Measurements from ENCODE around the gene TGM1.
A peak's percentile ranks its signal among the peaks of the same experiment; 100 is the strongest.

The TGM1 gene

DNA sequence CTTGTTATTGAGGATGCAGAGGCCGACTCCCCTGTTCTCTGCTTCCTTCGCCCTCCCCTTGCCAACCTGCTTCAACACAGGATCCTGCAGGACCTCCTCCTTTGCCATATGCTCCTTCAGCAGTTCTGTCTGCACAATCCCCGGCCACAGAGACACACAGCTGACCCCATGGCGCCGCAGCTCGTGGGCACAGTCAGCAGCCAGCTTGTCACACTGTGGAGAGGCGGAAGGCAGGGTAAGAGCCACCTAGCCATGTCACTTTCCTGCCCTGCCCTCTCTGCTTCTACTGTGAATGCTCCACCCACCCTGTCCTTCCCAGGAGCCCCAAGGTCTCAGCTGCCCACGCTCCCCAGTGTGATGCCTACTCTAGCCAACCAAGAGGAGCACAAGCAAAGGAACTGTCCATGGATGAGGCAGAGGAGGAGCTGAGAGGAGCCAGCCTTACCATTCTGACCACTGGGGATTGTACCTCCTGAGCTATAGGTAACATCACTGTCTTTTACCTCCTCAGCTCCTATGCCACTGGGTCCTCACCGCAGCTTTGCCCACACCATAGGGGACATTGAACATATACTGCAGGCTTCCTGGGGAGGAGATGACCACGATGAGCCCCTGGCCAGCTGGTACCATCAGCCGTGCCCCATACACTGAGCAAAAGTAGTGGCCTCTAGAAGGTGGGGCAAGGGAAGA lies 29.3 kb upstream of the TGM1 start:
- DNase-seq: no peak

GRCh38 chr14:24291446-24292117 lies 28.6 kb upstream of the TGM1 start:
- DNase-seq: no peak

DNA sequence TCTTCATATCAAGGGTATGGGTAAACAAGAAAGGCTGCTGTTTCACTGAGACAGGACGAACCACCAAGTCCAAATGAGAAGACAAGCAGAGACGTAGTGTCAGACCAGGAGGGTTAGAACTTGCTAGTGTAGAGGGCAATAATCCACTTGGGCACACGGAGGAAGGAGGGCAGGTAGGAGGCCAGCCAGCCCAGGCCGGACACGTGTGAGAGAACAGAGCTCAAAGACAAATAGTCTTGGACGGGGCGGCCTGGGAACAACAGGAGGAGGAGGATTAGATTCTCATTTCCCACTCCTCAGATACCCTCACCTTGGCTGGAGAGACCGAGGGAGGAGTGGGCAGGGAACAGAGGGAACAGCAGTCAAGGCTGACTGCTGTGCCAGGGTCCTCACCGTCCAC lies 27.8 kb upstream of the TGM1 start:
- no peak for DNase-seq

DNA sequence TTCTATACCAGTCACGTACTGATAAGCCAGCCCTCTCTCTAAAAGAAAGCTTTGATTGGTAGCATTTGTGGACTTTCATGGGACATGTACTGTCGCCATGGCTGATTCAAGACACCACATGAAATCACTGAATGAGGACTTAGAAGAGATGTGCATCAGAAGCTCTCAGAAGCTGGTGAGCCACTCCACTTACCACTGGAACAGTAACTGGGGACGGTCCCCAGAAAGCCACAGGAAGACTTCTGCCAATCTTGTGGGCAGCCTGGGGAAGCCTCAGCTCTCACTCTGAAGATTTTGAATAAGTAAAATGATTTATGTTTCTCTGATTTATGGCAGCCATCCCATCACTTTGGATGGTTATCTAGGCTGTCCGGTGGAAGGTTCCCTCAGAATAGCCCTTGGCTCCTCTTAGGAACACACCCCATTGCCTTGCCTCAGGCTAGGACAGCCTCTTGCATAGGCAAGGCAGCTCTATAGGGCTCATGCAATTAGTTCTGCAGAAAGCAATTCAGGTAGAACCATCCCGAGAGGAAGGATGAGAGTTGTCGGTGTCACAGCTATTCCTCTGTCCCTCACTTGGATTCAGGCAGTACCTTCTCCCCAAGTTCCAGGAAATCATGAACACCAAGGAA lies 26.8 kb upstream of the TGM1 start:
- no peak for DNase-seq

DNA sequence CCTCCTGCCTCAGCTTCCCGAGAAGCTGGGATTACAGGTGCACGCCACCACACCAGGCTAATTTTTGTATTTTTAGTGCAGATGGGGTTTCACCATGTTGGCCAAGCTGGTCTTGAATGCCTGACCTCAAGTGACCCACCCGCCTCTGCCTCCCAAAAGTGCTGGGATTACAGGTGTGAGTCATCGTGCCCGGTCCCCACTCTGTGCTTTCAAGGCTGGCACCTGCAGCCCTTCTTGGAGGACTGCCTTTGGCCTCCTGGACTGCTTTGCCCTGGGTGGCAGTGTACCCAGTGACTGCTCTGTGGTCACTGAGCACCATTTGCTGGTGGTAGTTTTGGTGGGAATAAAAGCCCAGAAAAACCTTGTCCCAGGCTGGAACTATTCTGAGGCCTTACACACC lies 24.0 kb upstream of the TGM1 start:
- no peak for DNase-seq

DNA sequence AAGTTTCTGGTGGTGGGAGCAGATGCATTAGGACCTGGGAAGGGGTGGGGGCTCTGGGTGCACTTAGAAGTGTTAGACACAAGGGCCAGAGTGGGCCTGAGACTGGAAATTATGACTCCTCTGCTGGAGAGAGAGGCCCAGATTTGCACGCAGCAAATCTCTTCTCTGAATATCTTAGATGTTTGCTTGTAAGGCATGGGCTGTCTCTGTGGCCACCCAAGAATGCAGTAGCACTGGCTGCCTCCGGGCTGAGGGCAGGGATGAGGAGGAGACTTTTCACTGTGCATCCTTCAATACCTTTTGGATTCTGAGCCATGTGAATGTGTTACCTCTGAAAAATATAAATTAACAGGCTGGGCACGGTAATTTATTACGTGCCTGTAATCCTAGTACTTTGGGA lies 22.4 kb upstream of the TGM1 start:
- no peak for DNase-seq

DNA sequence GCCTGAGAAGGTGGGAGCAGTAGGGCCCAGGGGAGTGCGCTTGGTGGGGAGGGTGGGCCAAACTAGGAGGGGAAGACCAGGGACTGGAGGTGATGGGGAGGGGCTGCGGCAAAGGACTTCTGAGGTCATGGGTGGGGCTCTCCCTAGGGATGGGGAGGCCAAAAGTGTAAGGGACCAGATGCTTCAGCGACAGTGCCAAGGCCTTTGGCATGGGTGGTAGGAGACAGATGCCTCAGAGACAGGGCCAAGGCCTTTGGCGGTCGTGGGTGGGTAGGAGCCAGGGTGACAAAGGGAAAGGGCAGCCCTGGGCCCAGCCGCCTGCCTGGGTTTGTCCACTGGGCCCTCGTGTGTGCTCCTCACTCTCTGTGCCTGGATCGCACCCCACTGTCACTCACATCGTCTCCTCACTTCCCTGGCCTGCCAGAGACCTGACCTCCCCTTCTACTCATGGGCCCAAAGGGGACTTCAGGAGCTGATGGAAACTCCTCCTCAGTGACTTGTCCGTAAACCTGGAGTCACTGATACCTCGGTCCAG lies 21.6 kb upstream of the TGM1 start:
- DNase-seq: no peak

DNA sequence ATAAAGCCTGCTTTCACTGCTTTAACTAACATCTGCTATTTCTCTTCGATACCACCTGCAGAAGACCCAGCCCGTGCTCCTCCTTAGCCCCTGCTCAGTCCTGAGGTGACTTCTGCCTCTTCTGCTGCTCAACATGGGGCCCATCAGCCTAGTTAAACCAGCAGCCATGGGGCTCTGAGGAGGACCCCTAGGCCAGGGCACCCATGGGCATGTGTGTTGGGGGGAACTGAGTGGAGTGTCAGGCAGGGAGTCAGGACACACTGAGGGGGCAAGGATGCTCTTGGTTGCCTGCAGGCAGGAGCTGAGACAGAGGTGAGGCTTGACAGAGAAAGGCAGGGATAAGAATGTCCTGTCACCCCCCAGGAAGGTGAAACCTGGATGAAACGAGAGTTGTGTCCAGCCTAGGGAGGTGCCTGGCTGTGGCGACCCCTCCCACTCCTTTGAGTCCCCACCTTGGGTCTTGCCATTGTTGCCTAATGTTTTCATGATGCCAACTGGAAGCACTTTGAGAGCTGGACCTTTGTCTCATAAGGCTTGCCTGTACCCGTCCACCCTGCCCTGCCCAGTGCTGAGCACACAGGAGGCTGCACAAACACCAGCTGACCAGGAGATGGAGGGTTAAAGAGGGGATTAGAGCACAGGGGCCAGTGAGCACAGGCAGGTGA lies 21.0 kb upstream of the TGM1 start:
- DNase-seq: no peak

GRCh38 chr14:24282736-24283135 lies 19.8 kb upstream of the TGM1 start:
- no peak for DNase-seq

DNA sequence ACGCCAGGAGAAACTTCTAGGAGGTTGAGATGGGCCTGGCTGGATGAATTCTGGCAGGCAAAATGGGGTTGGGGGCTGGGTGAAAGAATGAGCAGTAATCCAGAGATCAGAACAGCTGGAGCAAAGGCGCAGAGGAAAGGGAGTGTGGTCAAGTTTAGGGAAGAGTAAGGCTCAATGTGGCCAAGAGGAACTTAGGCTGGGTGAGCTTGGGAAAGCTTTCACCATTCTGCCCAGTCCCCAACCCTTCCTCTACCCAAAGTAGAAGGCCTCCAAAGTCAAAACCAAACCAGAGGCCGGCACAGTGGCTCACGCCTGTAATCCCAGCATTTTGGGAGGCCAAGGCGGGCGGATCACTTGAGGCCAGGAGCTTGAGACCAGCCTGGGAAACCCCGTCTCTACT lies 18.7 kb upstream of the TGM1 start:
- DNase-seq: no peak

DNA sequence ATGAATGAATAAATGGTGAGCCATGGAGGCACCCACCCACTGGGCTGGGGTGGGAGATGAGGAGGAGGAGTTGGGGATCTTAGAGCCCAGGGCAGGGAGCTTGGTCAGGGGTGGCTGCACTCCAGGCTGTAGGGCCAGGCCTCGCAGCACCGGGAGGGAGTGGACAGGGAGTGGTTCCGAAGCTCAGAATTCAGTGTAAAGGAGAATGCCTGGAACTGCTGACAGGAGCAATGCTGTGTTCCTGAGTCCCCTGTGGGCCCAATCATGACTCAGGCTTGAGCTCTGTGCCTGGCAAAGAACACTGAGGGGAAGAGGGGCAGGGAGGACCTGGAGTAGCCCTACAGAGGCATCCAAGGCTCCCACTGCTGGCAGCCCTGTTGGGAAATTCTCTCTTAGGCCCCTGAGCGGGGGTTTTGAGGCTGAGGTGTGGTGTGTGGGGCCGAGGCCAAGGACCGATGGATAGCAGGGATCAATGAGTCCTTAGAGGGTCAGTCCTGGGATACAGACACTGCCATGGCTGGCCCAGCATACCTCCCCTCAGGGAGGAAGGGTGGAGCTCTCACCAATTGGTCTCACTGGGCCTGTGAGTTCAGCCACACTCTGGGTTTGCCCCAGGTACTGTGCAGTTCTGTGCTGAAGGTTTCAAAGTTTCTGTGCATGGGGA lies 18.0 kb upstream of the TGM1 start:
- DNase-seq: no peak

GRCh38 chr14:24279301-24280186 lies 16.6 kb upstream of the TGM1 start:
- DNase-seq: peak in 8 of 14 donors; percentile 21 to 48 (median 36)

DNA sequence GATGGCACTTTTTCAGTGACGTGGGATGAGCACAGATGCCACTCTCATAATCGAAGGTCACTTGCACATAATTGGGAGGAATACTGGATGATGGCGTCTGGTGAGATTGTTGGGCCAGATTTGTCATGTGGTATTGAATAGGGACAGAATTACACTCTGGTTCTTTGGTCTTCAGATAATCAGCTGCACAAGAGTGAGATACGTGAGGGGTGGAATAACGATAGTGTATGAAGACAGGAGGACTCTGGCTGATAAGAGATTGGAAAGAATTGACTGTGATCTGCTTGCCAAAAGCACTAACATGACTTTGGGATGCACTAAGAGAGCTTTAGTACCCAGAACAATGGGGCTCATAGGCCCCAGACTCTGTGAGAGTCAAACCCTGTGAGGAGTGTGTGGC lies 15.4 kb upstream of the TGM1 start:
- DNase-seq: no peak

- peak in 9 of 14 donors; percentile 8 to 50 (median 22) for DNase-seq
Measured at GRCh38 chr14:24277606-24278321, 14.8 kb upstream of the TGM1 start.

- no peak for DNase-seq
Measured at GRCh38 chr14:24277071-24277470, 14.1 kb upstream of the TGM1 start.

DNA sequence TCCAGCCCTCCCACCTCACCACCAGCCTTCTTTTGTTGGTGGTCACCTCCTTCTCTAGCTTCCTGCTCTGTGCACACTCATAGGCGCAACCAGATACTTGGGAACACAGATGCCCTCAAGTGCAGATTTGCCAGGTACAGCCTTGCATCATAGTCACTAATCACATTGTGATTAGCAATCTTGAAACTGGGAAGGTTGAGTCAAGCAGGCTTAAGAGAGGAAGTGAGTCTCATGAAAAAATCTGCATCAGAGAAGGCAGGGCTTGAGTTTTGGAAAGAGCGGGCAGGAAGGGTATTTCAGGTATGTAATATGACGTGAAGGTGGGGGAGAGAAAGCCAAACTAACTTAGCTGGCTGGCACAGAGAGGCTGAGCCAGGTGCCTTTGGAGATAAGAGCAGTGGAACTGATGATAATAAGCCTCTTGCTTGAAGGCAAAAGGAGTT lies 11.1 kb upstream of the TGM1 start:
- DNase-seq: peak in 4 of 14 donors; percentile 8 to 23 (median 13)

- DNase-seq: no peak
Measured at GRCh38 chr14:24273422-24273998, 10.5 kb upstream of the TGM1 start.

DNA sequence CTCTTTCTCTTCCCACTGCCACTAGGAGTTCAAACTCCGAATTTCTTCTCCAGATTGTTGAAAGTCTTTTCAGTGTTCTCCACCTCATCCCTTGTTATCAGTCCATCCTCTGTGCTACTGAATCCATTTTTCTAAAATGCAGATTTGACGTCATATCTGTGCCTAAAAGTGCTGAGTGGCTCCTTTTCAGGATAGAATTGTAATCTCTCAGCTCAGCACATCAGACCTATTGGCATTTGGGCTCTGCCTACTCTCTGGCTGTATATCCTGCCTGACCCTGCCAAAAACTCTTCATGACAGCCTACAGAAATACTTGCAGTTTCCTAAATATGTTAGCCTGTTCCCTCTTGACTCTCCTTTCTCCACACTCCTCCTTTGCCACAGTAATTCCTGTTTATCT lies 9.5 kb upstream of the TGM1 start:
- no peak for DNase-seq

DNA sequence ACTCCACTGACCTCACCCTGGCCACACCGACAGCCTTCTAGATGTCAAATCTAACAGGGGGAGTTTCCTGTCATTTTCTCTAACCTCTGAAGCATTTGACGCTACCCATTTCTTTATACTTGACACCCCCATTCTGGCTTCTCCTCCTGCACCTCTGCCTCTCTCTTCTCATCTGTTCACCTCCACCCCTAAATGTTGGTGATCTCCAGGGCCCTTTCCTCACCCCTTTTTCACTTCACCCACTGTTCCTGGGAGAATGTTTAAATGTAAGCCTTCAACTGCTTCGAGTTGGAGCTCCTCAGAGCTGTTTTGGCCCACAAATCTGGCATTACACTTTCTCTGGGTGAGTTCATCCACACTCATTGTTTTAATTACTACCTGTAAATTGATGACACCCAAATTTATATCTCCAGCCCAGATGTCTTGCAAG lies 8.9 kb upstream of the TGM1 start:
- DNase-seq: no peak

- peak in 12 of 14 donors; percentile 49 to 84 (median 72) for DNase-seq
Measured at GRCh38 chr14:24271134-24271833, 8.3 kb upstream of the TGM1 start, which contains the start of gene RABGGTA. Gene RABGGTA (minus strand): TSS chr14:24271597. CDS start chr14:24271115, 482 bp downstream.

Data from C1 segment of cervical spinal cord (tissue), 14 donors.